Effector memory CD4-positive, alpha-beta T cell (primary cell): Measurements from ENCODE around the gene HPF1.
"Not testable (repeated sequence)": the region's sequence is repeated elsewhere in the genome, so short reads cannot be mapped to it uniquely, and the experiment has no call there.

Source experiments
- DNase-seq, 3 donors: peaks; one replicate each; pipeline ENCODE4 v3.0.0-alpha.2; 2020
- H3K27ac ChIP-seq: 2 replicates; pipeline ENCODE4 v1.7.0; 2013; ENCODE audit warnings: mild to moderate bottlenecking, low read length, moderate library complexity; ENCODE audit not compliant: insufficient read depth, poor library complexity, severe bottlenecking
- H3K27me3 ChIP-seq: replicated peaks from 2 replicates; pipeline ENCODE4 v1.7.0; 2013; ENCODE audit warnings: mild to moderate bottlenecking, low read length; ENCODE audit not compliant: insufficient read depth, control insufficient read depth, poor library complexity, severe bottlenecking
- H3K36me3 ChIP-seq: 2 replicates; pipeline ENCODE4 v1.7.0; 2013; ENCODE audit warnings: mild to moderate bottlenecking, low read length, moderate library complexity; ENCODE audit not compliant: control insufficient read depth, insufficient read depth
- H3K4me1 ChIP-seq: 2 replicates; pipeline ENCODE4 v1.7.0; 2013; ENCODE audit warnings: low read length, mild to moderate bottlenecking; ENCODE audit not compliant: control insufficient read depth, insufficient read depth, poor library complexity, severe bottlenecking
- H3K4me3 ChIP-seq: 2 replicates; pipeline ENCODE4 v1.7.0; 2013; ENCODE audit warnings: low read length, low read depth, mild to moderate bottlenecking; ENCODE audit not compliant: insufficient read depth, poor library complexity, severe bottlenecking
- H3K9me3 ChIP-seq: 2 replicates; pipeline ENCODE4 v1.7.0; 2013; ENCODE audit warnings: mild to moderate bottlenecking, low read length, moderate library complexity; ENCODE audit not compliant: control insufficient read depth

HPF1 gene

GRCh38 chr4:169745291-169745690 lies 12.5 kb downstream of the HPF1 start:
- no peak for DNase-seq
- Histone ChIP-seq H3K27ac (no peak overlapping the region), H3K4me1 (no peaks in the 10 kb centered on the region), H3K9me3 (no peaks in the 10 kb centered on the region), H3K27me3 (no peaks in the 10 kb centered on the region), H3K4me3 (no peak overlapping the region), H3K36me3 (peaks cover 16% of the 10 kb centered on the region)

DNA sequence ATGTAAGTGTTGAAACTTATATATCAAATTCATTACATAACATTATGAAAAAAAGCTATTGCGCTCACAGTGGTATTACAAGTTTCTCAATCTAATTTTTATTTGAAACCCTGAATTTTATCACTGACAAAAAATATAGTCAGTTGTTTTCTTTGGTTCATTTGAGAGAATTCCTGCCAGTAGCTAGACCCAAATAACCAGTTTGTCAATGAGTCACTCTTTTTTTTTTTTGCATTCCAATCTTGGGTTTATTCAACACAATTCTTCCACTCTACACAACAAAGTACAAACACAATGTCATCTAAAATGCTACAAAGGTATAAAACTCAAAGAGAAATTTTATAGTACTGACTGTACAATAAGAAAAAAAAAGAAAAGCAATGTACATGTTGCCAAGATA lies 13.1 kb downstream of the HPF1 start:
- Histone ChIP-seq H3K27ac (no peak overlapping the region), H3K36me3 (peaks cover 13% of the 10 kb centered on the region), H3K4me1 (no peaks in the 10 kb centered on the region), H3K4me3 (no peak overlapping the region), H3K9me3 (no peaks in the 10 kb centered on the region), H3K27me3 (no peaks in the 10 kb centered on the region)
- DNase-seq = no peak

DNA sequence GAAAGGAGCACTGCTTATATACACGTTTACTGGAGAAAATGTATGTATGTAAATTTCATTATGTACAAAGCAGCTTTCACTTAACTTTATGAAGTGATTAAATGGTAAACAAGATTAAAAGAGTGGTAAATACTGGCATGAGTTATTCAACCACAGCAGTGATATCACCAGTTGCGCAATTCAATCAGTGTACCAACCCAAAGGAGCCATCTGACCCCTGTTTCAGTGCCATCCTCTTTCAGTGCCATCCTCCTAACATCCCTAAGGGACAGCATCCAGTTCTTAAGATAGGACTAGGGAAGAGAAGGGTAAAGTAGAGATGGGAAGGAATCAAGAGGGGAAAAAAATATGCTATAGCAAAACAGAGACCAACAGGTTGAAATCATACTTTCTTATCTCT lies 16.2 kb downstream of the HPF1 start:
- Histone ChIP-seq H3K4me1 (no peaks in the 10 kb centered on the region), H3K27me3 (no peaks in the 10 kb centered on the region), H3K36me3 (peaks cover 9% of the 10 kb centered on the region), H3K27ac (no peak overlapping the region), H3K9me3 (no peaks in the 10 kb centered on the region), H3K4me3 (no peak overlapping the region)
- no peak for DNase-seq

GRCh38 chr4:169738604-169739003 lies 19.1 kb downstream of the HPF1 start:
- H3K4me1 ChIP-seq, H3K9me3 ChIP-seq, H3K4me3 ChIP-seq, H3K27ac ChIP-seq, H3K27me3 ChIP-seq, DNase-seq: not testable (repeated sequence)
- H3K36me3 ChIP-seq = peaks cover 14% of the 10 kb centered on the region

GRCh38 chr4:169730564-169730963 lies 27.2 kb downstream of the HPF1 start:
- Histone ChIP-seq H3K4me1 (no peaks in the 10 kb centered on the region), H3K9me3 (no peaks in the 10 kb centered on the region), H3K4me3 (no peak overlapping the region), H3K36me3 (peaks cover 6% of the 10 kb centered on the region), H3K27me3 (no peaks in the 10 kb centered on the region), H3K27ac (no peak overlapping the region)
- no peak for DNase-seq

GRCh38 chr4:169727616-169728015 lies 30.1 kb downstream of the HPF1 start:
- Histone ChIP-seq H3K27me3 (no peaks in the 10 kb centered on the region), H3K36me3 (peaks cover 6% of the 10 kb centered on the region), H3K9me3 (no peaks in the 10 kb centered on the region), H3K4me1 (no peaks in the 10 kb centered on the region), H3K4me3 (no peak overlapping the region), H3K27ac (no peak overlapping the region)
- DNase-seq = no peak

DNA sequence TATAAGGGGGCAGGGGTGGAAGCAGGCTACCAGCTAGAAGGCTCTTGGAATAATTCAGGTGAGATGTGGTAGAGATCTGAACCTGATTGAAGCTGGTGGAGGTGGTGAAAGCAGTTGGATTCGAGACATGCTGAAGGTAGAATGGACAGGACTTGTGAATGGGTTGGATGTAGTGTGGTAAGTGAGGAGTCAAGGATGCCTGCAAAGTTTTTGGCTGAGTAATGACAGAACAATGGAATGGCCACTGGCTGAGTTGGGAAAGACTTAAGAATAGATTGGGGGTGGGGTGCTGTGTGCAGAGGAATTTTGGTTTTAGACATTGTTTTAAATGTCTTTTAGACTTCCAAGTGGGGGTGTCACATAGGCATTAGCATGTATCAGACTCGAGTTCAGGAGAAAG lies 33.5 kb downstream of the HPF1 start:
- Histone ChIP-seq H3K36me3 (no peaks in the 10 kb centered on the region), H3K27ac (no peak overlapping the region), H3K27me3 (no peaks in the 10 kb centered on the region), H3K4me1 (no peaks in the 10 kb centered on the region), H3K4me3 (no peak overlapping the region), H3K9me3 (no peaks in the 10 kb centered on the region)
- no peak for DNase-seq

GRCh38 chr4:169723207-169723965 lies 34.4 kb downstream of the HPF1 start:
- Histone ChIP-seq H3K27ac (no peak overlapping the region), H3K27me3 (no peaks in the 10 kb centered on the region), H3K4me1 (no peaks in the 10 kb centered on the region), H3K9me3 (no peaks in the 10 kb centered on the region), H3K4me3 (no peak overlapping the region), H3K36me3 (peaks cover 5% of the 10 kb centered on the region)
- DNase-seq = no peak

- Histone ChIP-seq H3K36me3 (peaks cover 7% of the 10 kb centered on the region), H3K4me3 (no peak overlapping the region), H3K4me1 (no peaks in the 10 kb centered on the region), H3K27ac (no peak overlapping the region), H3K9me3 (no peaks in the 10 kb centered on the region), H3K27me3 (no peaks in the 10 kb centered on the region)
- DNase-seq = no peak
Observed at GRCh38 chr4:169720529-169720928, 37.2 kb downstream of the HPF1 start.

DNA sequence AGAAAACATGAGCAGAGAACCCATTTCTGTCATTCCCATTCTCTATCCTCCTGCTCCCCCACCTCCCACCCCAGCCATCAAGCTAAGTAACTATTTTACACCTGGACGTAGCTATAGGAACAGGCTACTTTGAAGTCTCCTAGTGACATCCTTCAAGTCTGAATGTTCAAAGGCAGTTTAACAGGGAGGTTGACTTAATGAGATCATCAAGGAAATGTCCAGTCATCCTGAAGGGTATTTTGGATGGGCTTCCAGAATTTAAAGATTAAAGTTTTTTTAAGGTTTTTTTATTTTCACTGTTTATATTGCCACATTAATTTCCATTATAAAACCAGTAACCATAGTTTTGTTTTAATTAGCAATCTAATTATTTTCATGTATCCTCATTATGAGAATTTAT lies 41.1 kb downstream of the HPF1 start:
- H3K9me3 ChIP-seq = no peaks in the 10 kb centered on the region
- H3K4me1 ChIP-seq = no peaks in the 10 kb centered on the region
- H3K4me3 ChIP-seq = no peak overlapping the region
- no peaks in the 10 kb centered on the region for H3K27me3 ChIP-seq
- DNase-seq = no peak
- peaks cover 22% of the 10 kb centered on the region for H3K36me3 ChIP-seq
- H3K27ac ChIP-seq = no peak overlapping the region
